GM21367 (cell line): ENCODE measurements around the gene LCE4A.

Experiments
- ATAC-seq: cut with Tn5 transposase; IDR thresholded peaks from one replicate; pipeline ENCODE4 v1.9.1; 2021; ENCODE audit not compliant: unreplicated experiment

The LCE4A gene

DNA sequence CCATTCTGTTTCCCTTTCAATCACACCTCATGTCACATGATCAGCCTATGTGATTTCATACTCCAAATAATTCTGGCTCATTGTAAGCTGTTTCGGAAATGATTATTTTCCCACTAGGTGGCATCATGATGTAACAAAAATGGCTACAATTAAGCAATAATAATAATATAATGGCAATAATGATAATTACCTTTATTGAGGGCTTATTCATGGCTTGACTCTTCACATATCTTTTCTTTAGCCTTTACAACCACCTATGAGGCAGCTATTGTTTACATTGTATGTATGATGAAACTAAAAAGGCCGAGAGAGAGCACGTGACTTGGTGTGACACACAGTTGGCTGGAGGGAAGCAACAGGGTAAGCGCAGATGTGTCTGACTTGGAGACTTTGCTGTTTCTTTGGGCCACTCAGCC lies 37.3 kb downstream of the LCE4A start:
- ATAC-seq = no peak

DNA sequence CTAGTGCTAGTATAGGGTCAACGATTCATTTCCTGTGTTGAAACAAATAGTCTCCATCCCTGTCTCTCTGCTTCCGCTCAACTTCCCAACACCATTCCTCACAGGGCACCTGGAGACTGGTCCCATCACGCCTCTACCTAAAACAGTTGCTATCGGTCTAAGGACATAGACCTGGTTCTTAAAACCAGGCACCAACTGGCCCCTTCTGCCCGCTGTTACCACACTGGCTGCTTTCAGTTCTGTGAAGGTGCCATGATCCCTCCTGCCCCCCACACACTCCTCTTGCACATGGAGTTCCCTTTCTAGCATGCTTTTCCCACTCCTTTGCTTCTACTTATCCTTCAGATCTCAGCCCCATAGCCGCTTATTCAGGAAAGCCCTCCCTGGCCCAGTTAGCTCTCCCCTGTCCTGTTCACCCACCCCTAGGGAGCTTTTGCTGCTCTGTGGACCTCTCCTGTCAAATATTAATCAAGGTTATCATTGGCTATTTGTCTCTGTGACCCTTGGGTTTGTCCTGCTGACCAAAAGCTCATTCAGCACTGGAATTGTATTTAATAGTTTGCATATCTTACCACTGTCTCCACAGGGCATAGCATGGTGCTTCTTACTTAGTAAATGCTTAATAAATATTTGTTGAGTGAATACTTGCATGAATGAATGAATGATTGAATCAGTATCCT lies 37.9 kb downstream of the LCE4A start:
- ATAC-seq = no peak

DNA sequence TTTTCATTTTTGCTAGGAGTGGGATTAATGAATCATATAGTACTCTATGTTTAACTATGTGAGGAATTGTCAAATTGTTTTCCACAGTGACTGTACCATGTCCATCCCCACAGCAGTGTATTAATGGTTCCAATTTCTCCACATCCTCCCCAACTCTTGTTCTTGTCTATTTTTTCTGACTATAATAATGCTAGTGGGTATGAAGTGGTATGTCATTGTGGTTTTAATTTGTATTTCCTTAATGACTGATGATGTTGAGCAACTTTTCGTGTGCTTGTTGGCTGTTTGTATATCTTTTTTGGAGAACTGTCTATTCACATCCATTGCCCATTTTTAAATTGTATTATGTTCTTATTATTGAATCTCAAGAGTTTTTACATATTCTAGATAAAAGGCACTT lies 39.9 kb downstream of the LCE4A start:
- no peak for ATAC-seq

DNA sequence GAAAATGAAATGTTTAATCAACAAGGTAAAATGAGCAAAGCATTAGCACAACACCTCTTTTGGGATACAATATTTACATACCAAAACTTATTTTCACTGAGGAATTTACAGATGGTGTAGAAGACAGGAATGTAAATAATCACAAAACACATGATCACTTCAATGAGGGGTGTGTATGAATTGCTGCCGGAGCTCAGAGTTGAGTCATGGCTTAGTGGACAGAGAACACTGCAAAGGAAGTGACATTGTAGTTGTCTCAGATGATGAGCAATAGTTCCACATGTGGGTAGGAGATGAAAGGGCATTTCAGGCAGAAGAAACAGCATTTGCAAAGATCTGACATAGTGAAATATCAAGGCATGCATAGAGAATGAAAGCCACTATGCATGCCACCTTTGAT lies 44.3 kb downstream of the LCE4A start:
- no peak for ATAC-seq

DNA sequence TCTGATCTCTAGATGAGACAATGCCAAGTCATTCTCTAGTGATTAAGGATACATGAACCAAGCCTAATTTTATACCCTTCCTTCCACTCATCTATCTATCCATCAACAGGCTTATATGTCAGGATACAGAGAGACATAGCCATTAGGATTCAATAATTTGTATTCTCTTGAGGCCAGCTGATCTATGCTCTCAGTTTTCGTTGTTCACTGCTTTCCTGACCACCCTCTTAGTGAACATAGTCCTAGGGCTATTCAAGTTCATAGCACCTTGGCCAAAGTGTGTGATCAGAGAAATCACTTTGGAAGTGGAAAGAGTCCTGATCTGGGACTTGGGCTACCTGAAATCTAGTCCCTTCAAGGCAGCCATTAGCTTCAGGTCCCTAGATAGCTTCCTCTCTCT lies 45.6 kb downstream of the LCE4A start:
- ATAC-seq = no peak

DNA sequence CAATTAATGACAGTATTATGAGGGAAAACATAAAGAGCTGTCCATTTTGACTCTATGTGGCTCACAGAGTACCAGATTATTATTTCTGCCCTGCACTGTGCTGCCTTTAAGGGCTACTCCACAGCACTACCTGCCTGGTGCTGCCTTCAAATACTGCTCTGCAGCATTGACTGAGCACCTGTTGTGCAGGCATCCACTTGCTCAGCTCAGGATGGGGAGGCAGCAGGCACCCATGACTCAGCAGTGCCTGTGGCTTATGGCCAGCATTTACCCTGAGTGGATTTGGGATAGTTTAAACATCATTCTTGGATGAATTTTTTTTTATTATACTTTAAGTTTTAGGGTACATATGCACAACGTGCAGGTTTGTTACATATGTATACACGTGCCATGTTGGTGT lies 48.9 kb downstream of the LCE4A start:
- no peak for ATAC-seq

DNA sequence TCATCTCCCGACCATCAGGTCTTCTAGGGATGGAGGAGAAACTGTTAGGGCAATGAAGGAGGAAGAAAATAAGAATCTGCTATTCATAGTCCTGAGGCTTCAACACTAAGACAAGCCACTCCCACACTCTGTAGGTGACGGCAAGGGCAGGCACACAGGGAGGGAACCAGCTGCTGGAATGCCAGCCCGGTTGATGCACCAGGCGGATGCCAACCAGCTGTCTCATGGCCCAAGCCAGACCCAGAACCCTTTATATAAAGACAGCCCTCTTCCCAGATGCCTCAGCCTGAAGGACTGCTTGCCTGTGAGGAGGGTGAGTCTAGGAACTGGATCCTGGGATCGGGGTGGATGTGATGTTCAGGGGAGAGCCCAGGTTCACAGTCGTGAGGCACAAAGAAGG lies 49.8 kb downstream of the LCE4A start, which contains the start of gene KPRP:
TSS of gene KPRP (plus strand) at position 279 of the 400 bp plus-strand sequence. CDS start 1,564 bp downstream, outside the sequence.
- no peak for ATAC-seq

DNA sequence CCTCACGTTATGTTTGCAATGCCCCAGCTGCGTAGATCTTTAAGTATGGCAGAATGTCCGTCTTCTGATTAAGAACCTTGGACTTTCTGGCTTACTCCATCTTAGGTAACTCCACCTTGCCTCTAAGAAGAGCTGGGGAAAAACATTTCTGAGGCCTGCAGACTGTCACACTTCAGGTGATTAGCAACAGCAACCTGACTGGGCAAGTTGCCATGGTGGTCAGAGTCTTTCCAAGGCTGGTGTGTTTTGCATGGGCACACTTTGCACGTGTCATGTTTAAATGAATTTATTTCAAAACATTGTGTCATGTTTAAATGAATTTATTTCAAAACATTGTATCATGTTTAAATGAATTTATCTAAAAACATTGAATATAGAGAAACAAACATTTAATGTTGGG lies 50.7 kb downstream of the LCE4A start:
- ATAC-seq = no peak
